Skeletal muscle tissue (tissue), 4 donors: ENCODE results near the gene PLA2G4F. TPM values are rescaled to one million over a fixed set of nuclear protein-coding genes. Genes with fewer than 3 reads are reported as not detected.

Source experiments
- H3K27ac ChIP-seq: one replicate; pipeline ENCODE4 v1.7.0; 2013; ENCODE audit warnings: mild to moderate bottlenecking, low read depth, low read length, inconsistent platforms
- H3K27me3 ChIP-seq, 3 donors: one replicate each; pipeline ENCODE4 v1.7.0; 2013; ENCODE audit warnings: low read length in 3 of 3; ENCODE audit not compliant: control insufficient read depth in 3 of 3, insufficient read depth in 3 of 3
- H3K36me3 ChIP-seq, 3 donors: one replicate each; pipeline ENCODE4 v1.7.0; 2013; ENCODE audit warnings: low read length in 3 of 3; ENCODE audit not compliant: control insufficient read depth in 3 of 3, insufficient read depth in 3 of 3
- H3K4me1 ChIP-seq, 3 donors: one replicate each; pipeline ENCODE4 v1.7.0; 2013; ENCODE audit warnings: low read length in 3 of 3, mild to moderate bottlenecking in 3 of 3; ENCODE audit not compliant: control insufficient read depth in 3 of 3, insufficient read depth in 3 of 3
- H3K4me3 ChIP-seq, 3 donors: one replicate each; pipeline ENCODE4 v1.7.0; 2013; ENCODE audit warnings: low read length in 3 of 3
- H3K9ac ChIP-seq, 3 donors: one replicate each; pipeline ENCODE4 v1.7.0; 2013; ENCODE audit warnings: low read length in 3 of 3, mild to moderate bottlenecking in 3 of 3, moderate library complexity in 2 of 3, low read depth in 1 of 3
- H3K9me3 ChIP-seq, 3 donors: one replicate each; pipeline ENCODE4 v1.7.0; 2013; ENCODE audit warnings: low read length in 3 of 3; ENCODE audit not compliant: control insufficient read depth in 3 of 3
- total RNA-seq: library from RNA; depleted of rRNA; stranded (reverse); fragments of >200 nt; gene quantifications from one replicate; pipeline ENCODE4 v1.2.3, GENCODE V29; 2014
- donor health status: Osteomylitis.

PLA2G4F gene
- total RNA-seq, 1 donor from 2014 or later: not detected

GRCh38 chr15:42107473-42107872 lies 49.0 kb downstream of the PLA2G4F start:
- Histone ChIP-seq H3K36me3 (no peaks in the 10 kb centered on the region), H3K9me3 (no peaks in the 10 kb centered on the region), H3K9ac (no peak overlapping the region), H3K4me1 (peaks cover 0 to 3% (median 0%) of the 10 kb centered on the region in 3 donors), H3K27ac (no peak overlapping the region), H3K4me3 (no peak overlapping the region), H3K27me3 (peaks cover 4 to 8% (median 6%) of the 10 kb centered on the region in 3 donors)

DNA sequence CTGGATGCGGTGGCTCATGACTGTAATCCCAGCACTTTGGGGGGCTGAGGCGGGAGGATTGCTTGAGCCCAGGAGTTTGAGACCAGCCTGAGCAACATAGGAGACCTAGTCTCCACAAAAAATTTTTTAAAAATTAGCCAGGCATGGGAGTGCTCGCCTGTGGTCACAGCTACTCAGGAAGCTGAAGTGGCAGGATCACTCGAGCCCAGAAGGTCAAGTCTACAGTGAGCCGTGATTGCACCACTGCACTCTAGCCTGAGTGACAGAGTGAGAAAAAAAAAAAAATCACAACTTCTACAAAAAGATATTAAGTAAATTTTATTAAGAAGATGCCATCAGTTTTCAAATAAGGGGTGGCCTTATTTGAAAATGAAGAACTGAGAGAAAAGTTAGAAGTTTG lies 50.1 kb downstream of the PLA2G4F start:
- no peak overlapping the region for H3K4me3 ChIP-seq
- no peaks in the 10 kb centered on the region for H3K9me3 ChIP-seq
- H3K27me3 ChIP-seq: peaks cover 4 to 8% (median 6%) of the 10 kb centered on the region in 3 donors
- H3K4me1 ChIP-seq: peaks cover 0 to 3% (median 0%) of the 10 kb centered on the region in 3 donors
- no peak overlapping the region for H3K27ac ChIP-seq
- H3K36me3 ChIP-seq: no peaks in the 10 kb centered on the region
- no peak overlapping the region for H3K9ac ChIP-seq

- Histone ChIP-seq H3K9me3 (no peaks in the 10 kb centered on the region), H3K27me3 (peaks cover 4 to 8% (median 6%) of the 10 kb centered on the region in 3 donors), H3K27ac (no peak overlapping the region), H3K4me3 (no peak overlapping the region), H3K36me3 (no peaks in the 10 kb centered on the region), H3K9ac (no peak overlapping the region), H3K4me1 (peaks cover 0 to 3% (median 0%) of the 10 kb centered on the region in 3 donors)
These were observed 52.1 kb downstream of the PLA2G4F start for GRCh38 chr15:42104095-42104891.

DNA sequence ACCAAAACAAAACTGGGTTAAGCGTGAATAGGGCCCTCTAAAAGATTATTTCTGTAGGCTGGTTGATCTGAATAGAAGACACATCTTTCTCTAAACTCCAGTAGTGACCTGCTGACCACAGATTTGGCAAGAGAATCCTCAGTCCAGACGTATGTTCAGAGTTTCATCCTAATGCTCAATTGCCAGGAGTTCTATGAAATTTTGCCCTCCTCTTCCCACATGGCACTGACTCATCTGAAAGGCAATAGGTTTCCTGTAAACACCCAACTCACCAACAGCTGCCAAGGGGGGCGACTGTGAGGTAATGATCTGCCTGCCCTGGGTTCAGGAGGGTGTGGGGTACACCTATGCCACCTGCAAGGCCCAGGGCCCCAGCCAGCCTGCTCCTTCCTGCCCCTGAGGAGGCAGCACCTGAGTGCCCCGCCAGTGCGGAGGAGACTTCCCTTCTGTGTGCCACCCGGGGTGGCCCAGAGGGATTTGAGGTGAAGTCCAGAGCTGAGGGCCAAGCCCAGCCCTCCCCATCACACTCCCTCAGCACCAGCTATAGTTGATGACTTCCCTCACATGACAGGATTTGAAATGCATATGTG lies 53.7 kb downstream of the PLA2G4F start:
- no peaks in the 10 kb centered on the region for H3K9me3 ChIP-seq
- H3K36me3 ChIP-seq: no peaks in the 10 kb centered on the region
- no peak overlapping the region for H3K4me3 ChIP-seq
- H3K9ac ChIP-seq: no peak overlapping the region
- peaks cover 4 to 8% (median 6%) of the 10 kb centered on the region in 3 donors for H3K27me3 ChIP-seq
- peaks cover 0 to 3% (median 0%) of the 10 kb centered on the region in 3 donors for H3K4me1 ChIP-seq
- no peak overlapping the region for H3K27ac ChIP-seq

GRCh38 chr15:42101861-42102260 lies 54.6 kb downstream of the PLA2G4F start:
- Histone ChIP-seq H3K9me3 (no peaks in the 10 kb centered on the region), H3K9ac (no peak overlapping the region), H3K36me3 (no peaks in the 10 kb centered on the region), H3K27me3 (peaks cover 0 to 4% (median 0%) of the 10 kb centered on the region in 3 donors), H3K4me3 (no peak overlapping the region), H3K27ac (no peak overlapping the region), H3K4me1 (no peaks in the 10 kb centered on the region)

- Histone ChIP-seq H3K27me3 (peaks cover 0 to 4% (median 0%) of the 10 kb centered on the region in 3 donors), H3K36me3 (no peaks in the 10 kb centered on the region), H3K27ac (no peak overlapping the region), H3K9me3 (no peaks in the 10 kb centered on the region), H3K9ac (no peak overlapping the region), H3K4me1 (no peaks in the 10 kb centered on the region), H3K4me3 (no peak overlapping the region)
These were observed 56.2 kb downstream of the PLA2G4F start for GRCh38 chr15:42100021-42100800.

DNA sequence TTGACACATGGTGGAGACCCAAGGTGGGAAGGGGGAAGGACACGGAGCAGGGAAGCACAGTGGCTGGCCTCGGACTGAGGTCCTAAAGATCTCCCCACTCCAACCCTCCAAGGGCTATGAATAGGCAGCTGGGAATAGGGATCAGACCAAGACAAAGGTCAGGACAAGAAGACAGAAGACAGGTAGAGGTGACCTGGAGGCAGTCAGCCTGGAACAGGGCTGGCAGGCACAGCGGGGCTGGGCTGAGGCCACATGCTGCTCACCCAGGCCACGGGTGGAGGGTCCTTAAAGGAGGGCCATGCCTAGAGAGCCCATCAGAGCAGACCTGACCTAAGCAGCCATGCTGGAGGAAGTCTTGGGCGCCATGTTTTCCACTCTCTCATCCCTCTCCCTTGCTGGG lies 59.4 kb downstream of the PLA2G4F start:
- H3K27ac ChIP-seq: no peak overlapping the region
- H3K4me1 ChIP-seq: peaks cover 4 to 13% (median 11%) of the 10 kb centered on the region in 3 donors
- no peak overlapping the region for H3K9ac ChIP-seq
- no peaks in the 10 kb centered on the region for H3K9me3 ChIP-seq
- no peaks in the 10 kb centered on the region for H3K36me3 ChIP-seq
- peaks cover 0 to 2% (median 0%) of the 10 kb centered on the region in 3 donors for H3K27me3 ChIP-seq
- H3K4me3 ChIP-seq: no peak overlapping the region

DNA sequence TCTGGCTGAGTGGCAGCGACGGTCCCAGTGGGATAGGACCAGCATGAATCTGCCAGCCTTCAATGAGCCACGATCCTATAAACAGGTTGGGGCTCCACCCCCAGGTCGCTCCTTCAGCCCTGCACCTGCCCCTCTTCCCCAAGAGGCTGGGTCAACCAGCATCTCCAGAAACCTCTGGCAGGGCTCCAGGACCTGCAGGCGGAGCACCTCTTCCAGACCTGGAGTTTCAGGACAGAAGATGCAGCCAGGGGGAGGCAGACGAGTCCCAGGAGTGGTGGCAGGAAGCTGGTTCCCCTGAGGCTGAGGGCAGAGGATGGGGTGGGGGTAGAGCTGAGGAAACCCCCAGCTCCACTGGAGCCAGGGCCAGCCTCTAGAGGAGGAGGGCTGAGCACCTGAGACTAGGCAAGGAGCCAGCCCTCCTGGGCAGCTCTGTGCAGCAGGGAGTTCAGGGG lies 61.9 kb downstream of the PLA2G4F start, which contains the start of gene PLA2G4D:
TSS of gene PLA2G4D (minus strand) at position 51 of the 452 bp plus-strand sequence. CDS start 103 bp downstream, outside the sequence.
- no peaks in the 10 kb centered on the region for H3K9me3 ChIP-seq
- H3K4me1 ChIP-seq: peaks cover 4 to 13% (median 11%) of the 10 kb centered on the region in 3 donors
- H3K9ac ChIP-seq: no peak within 1 kb of the TSS
- H3K4me3 ChIP-seq: no peak within 1 kb of the TSS
- H3K27me3 ChIP-seq: peaks cover 0 to 2% (median 0%) of the 10 kb centered on the region in 3 donors
- no peaks in the 10 kb centered on the region for H3K36me3 ChIP-seq
- no peak within 1 kb of the TSS for H3K27ac ChIP-seq

- H3K27ac ChIP-seq: no peak overlapping the region
- H3K36me3 ChIP-seq: no peaks in the 10 kb centered on the region
- no peak overlapping the region for H3K9ac ChIP-seq
- H3K4me3 ChIP-seq: no peak overlapping the region
- peaks cover 0 to 5% (median 0%) of the 10 kb centered on the region in 3 donors for H3K27me3 ChIP-seq
- peaks cover 4 to 13% (median 11%) of the 10 kb centered on the region in 3 donors for H3K4me1 ChIP-seq
- no peaks in the 10 kb centered on the region for H3K9me3 ChIP-seq
These were observed 62.5 kb downstream of the PLA2G4F start for GRCh38 chr15:42093966-42094365.
